ENCODE measurements around the gene NGF. TPM values are rescaled to one million over a fixed set of nuclear protein-coding genes. Genes with fewer than 3 reads are reported as not detected.
A peak's percentile ranks its signal among the peaks of the same experiment; 100 is the strongest.

NGF gene
- total RNA-seq, 8 experiments from 2014 or later, result 0.57 to 20.0 (median 0.78) TPM; not detected in 4

GRCh38 chr1:115286431-115287205 is 51.4 kb downstream of the NGF start:
- WGBS, 10 experiments, result 84 to 98% (median 96%) methylated on average over 3 to 28 of the region's 30 CpGs; no CpG with 5 or more reads in 1 of the 10 experiments
- no peak overlapping the region for H3K4me3 ChIP-seq
- no peak overlapping the region for H3K27ac ChIP-seq
- ATAC-seq (replicated peaks in 6 of 8), result no peak
- in situ Hi-C loops (cut with MboI; ENCODE audit: low pct_unique_long_range_greater_than_20kb in 2 of 9, low sequenced_read_pairs in 9 of 9, unreplicated experiment in 9 of 9), result loop anchor here in 1 of 9 experiments (25.0 kb wide), 1 partner anchor 301 kb away; no protein-coding TSS in a partner anchor
- H3K4me1 ChIP-seq (replicated peaks in 1 of 2), result no peaks in the 10 kb centered on the region

GRCh38 chr1:115284209-115284608 is 53.8 kb downstream of the NGF start:
- H3K27ac ChIP-seq, result no peak overlapping the region
- in situ Hi-C loops (cut with MboI; ENCODE audit: low pct_unique_long_range_greater_than_20kb in 2 of 9, low sequenced_read_pairs in 9 of 9, unreplicated experiment in 9 of 9), result loop anchor here in 1 of 9 experiments (25.0 kb wide), 1 partner anchor 303 kb away; no protein-coding TSS in a partner anchor
- no peak for ATAC-seq (replicated peaks in 6 of 8)

GRCh38 chr1:115283681-115284146 is 54.3 kb downstream of the NGF start:
- Histone ChIP-seq H3K27ac (no peak overlapping the region), H3K4me3 (no peak overlapping the region), H3K4me1 (replicated peaks in 1 of 2) (no peaks in the 10 kb centered on the region)
- WGBS, 10 experiments, result 70 to 96% (median 90%) methylated on average over 2 to 10 of the region's 20 CpGs; no CpG with 5 or more reads in 4 of the 10 experiments
- no peak for ATAC-seq (replicated peaks in 6 of 8)
- in situ Hi-C loops (cut with MboI; ENCODE audit: low pct_unique_long_range_greater_than_20kb in 2 of 9, low sequenced_read_pairs in 9 of 9, unreplicated experiment in 9 of 9), result loop anchor here in 1 of 9 experiments (25.0 kb wide), 1 partner anchor 304 kb away; no protein-coding TSS in a partner anchor

More at GRCh38 chr1:115284209-115284608, 53.8 kb downstream of the NGF start:
- 56 to 97% (median 80%) methylated on average over 4 to 6 of the region's 6 CpGs; no CpG with 5 or more reads in 3 of the 10 experiments for WGBS, 10 experiments
- no peak overlapping the region for H3K4me3 ChIP-seq
- H3K4me1 ChIP-seq (replicated peaks in 1 of 2), result no peaks in the 10 kb centered on the region

- no peak for ATAC-seq (replicated peaks in 6 of 8)
- in situ Hi-C loops (cut with MboI; ENCODE audit: low pct_unique_long_range_greater_than_20kb in 2 of 9, low sequenced_read_pairs in 9 of 9, unreplicated experiment in 9 of 9), result loop anchor here in 1 of 9 experiments (25.0 kb wide), 1 partner anchor 304 kb away; no protein-coding TSS in a partner anchor
- Histone ChIP-seq H3K4me1 (replicated peaks in 1 of 2) (no peaks in the 10 kb centered on the region), H3K27ac (no peak overlapping the region), H3K4me3 (no peak overlapping the region)
- 86 to 100% (median 94%) methylated on average over 2 to 7 of the region's 13 CpGs; no CpG with 5 or more reads in 5 of the 10 experiments for WGBS, 10 experiments
These were observed 54.8 kb downstream of the NGF start for GRCh38 chr1:115283249-115283648.

GRCh38 chr1:115282807-115283208 is 55.2 kb downstream of the NGF start:
- H3K4me1 ChIP-seq (replicated peaks in 1 of 2), result no peaks in the 10 kb centered on the region
- no peak overlapping the region for H3K4me3 ChIP-seq
- ATAC-seq (replicated peaks in 6 of 8), result no peak
- in situ Hi-C loops (cut with MboI; ENCODE audit: low pct_unique_long_range_greater_than_20kb in 2 of 9, low sequenced_read_pairs in 9 of 9, unreplicated experiment in 9 of 9), result loop anchor here in 1 of 9 experiments (25.0 kb wide), 1 partner anchor 304 kb away; no protein-coding TSS in a partner anchor
- WGBS, 10 experiments, result 38 to 100% (median 80%) methylated on average over 1 to 6 of the region's 11 CpGs; no CpG with 5 or more reads in 3 of the 10 experiments
- H3K27ac ChIP-seq, result no peak overlapping the region

- H3K4me1 ChIP-seq (replicated peaks in 1 of 2), result no peaks in the 10 kb centered on the region
- H3K27ac ChIP-seq, result no peak overlapping the region
- no peak for ATAC-seq (replicated peaks in 6 of 8)
- 60 to 94% (median 88%) methylated on average over 1 to 2 of the region's 2 CpGs; no CpG with 5 or more reads in 4 of the 10 experiments for WGBS, 10 experiments
- H3K4me3 ChIP-seq, result no peak overlapping the region
- in situ Hi-C loops (cut with MboI; ENCODE audit: low pct_unique_long_range_greater_than_20kb in 2 of 9, low sequenced_read_pairs in 9 of 9, unreplicated experiment in 9 of 9), result loop anchor here in 1 of 9 experiments (25.0 kb wide), 1 partner anchor 306 kb away; no protein-coding TSS in a partner anchor
These were observed 56.9 kb downstream of the NGF start for GRCh38 chr1:115281143-115281542.

GRCh38 chr1:115280064-115280463 is 58.0 kb downstream of the NGF start:
- WGBS, 10 experiments, result 6 to 90% (median 66%) methylated on average over 2 to 8 of the region's 8 CpGs; no CpG with 5 or more reads in 2 of the 10 experiments
- peak in 3 of 8 experiments; percentile 82 to 92 (median 89) for ATAC-seq (replicated peaks in 6 of 8)
- H3K4me3 ChIP-seq, result no peak overlapping the region
- in situ Hi-C loops (cut with MboI; ENCODE audit: low pct_unique_long_range_greater_than_20kb in 2 of 9, low sequenced_read_pairs in 9 of 9, unreplicated experiment in 9 of 9), result loop anchor here in 1 of 9 experiments (25.0 kb wide), 1 partner anchor 307 kb away; no protein-coding TSS in a partner anchor
- H3K27ac ChIP-seq, result no peak overlapping the region
- H3K4me1 ChIP-seq (replicated peaks in 1 of 2), result no peaks in the 10 kb centered on the region

GRCh38 chr1:115278211-115278610 is 59.8 kb downstream of the NGF start:
- H3K4me3 ChIP-seq, result no peak overlapping the region
- H3K4me1 ChIP-seq (replicated peaks in 1 of 2), result no peaks in the 10 kb centered on the region
- ATAC-seq (replicated peaks in 6 of 8), result no peak
- in situ Hi-C loops (cut with MboI; ENCODE audit: low pct_unique_long_range_greater_than_20kb in 2 of 9, low sequenced_read_pairs in 9 of 9, unreplicated experiment in 9 of 9), result loop anchor here in 1 of 9 experiments (25.0 kb wide), 1 partner anchor 309 kb away; no protein-coding TSS in a partner anchor
- WGBS, 10 experiments, result 62 to 100% (median 85%) methylated on average over 1 to 3 of the region's 3 CpGs; no CpG with 5 or more reads in 1 of the 10 experiments
- no peak overlapping the region for H3K27ac ChIP-seq

- Histone ChIP-seq H3K4me1 (replicated peaks in 1 of 2) (no peaks in the 10 kb centered on the region), H3K27ac (no peak overlapping the region), H3K4me3 (no peak overlapping the region)
- ATAC-seq (replicated peaks in 6 of 8), result peak in 1 of 8 experiments; percentile 12
- WGBS, 10 experiments, result 0 to 83% (median 44%) methylated on average over 1 to 2 of the region's 2 CpGs; no CpG with 5 or more reads in 1 of the 10 experiments
- in situ Hi-C loops (cut with MboI; ENCODE audit: low pct_unique_long_range_greater_than_20kb in 2 of 9, low sequenced_read_pairs in 9 of 9, unreplicated experiment in 9 of 9), result loop anchor here in 1 of 9 experiments (25.0 kb wide), 1 partner anchor 310 kb away; no protein-coding TSS in a partner anchor
These were observed 60.8 kb downstream of the NGF start for GRCh38 chr1:115277276-115277675.

- H3K4me3 ChIP-seq, result no peak overlapping the region
- no peaks in the 10 kb centered on the region for H3K4me1 ChIP-seq (replicated peaks in 1 of 2)
- in situ Hi-C loops (cut with MboI; ENCODE audit: low pct_unique_long_range_greater_than_20kb in 2 of 9, low sequenced_read_pairs in 9 of 9, unreplicated experiment in 9 of 9), result loop anchor here in 1 of 9 experiments (25.0 kb wide), 1 partner anchor 312 kb away; no protein-coding TSS in a partner anchor
- no peak overlapping the region for H3K27ac ChIP-seq
- ATAC-seq (replicated peaks in 6 of 8), result peak in 1 of 8 experiments; percentile 26
These were observed 62.8 kb downstream of the NGF start for GRCh38 chr1:115275216-115275615.

- WGBS, 10 experiments, result 71 to 100% (median 88%) methylated on average over 1 to 4 of the region's 4 CpGs; no CpG with 5 or more reads in 1 of the 10 experiments
- Histone ChIP-seq H3K27ac (no peak overlapping the region), H3K4me1 (replicated peaks in 1 of 2) (no peaks in the 10 kb centered on the region), H3K4me3 (no peak overlapping the region)
- ATAC-seq (replicated peaks in 6 of 8), result no peak
- in situ Hi-C loops (cut with MboI; ENCODE audit: low pct_unique_long_range_greater_than_20kb in 2 of 9, low sequenced_read_pairs in 9 of 9, unreplicated experiment in 9 of 9), result no loop called here
These were observed 63.6 kb downstream of the NGF start for GRCh38 chr1:115274467-115274866.

- peak in 5 of 8 experiments; percentile 86 to 99 (median 99) for ATAC-seq (replicated peaks in 6 of 8)
- WGBS, 10 experiments, result 41 to 80% (median 62%) methylated on average over 2 to 10 of the region's 10 CpGs; no CpG with 5 or more reads in 1 of the 10 experiments
- Histone ChIP-seq H3K4me1 (replicated peaks in 1 of 2) (peaks cover 9% of the 10 kb centered on the region in 2 donors), H3K4me3 (no peak overlapping the region), H3K27ac (peak overlapping the region in 1 of 2 donors; percentile 42)
- in situ Hi-C loops (cut with MboI; ENCODE audit: low pct_unique_long_range_greater_than_20kb in 2 of 9, low sequenced_read_pairs in 9 of 9, unreplicated experiment in 9 of 9), result no loop called here
These were observed 71.2 kb downstream of the NGF start for GRCh38 chr1:115266729-115267421.

Measured in motor neuron (in vitro differentiated cells).